A549 (cell line): ENCODE results near the gene AHCYL2. TPM values are rescaled to one million over a fixed set of nuclear protein-coding genes. Genes with fewer than 3 reads are reported as not detected.

Experiments used
- ATAC-seq, 2 experiments: fragments of 200-7000 bp in 1 of 2; fragments of >200 bp in 1 of 2; cut with Nextera tagmentation in 1 of 2; cut with Tn5 transposase in 1 of 2; 3 replicates each; pipeline versions ENCODE4 v1.8.0 to v1.9.1; 2018 to 2020; ENCODE audit warnings: mild to moderate bottlenecking in 1 of 2, moderate library complexity in 1 of 2
- CTCF ChIA-PET: fragments of 300-600 bp; sonication (Branson Sonifier 250); formaldehyde crosslinking; extraction: SDS; loops from one replicate; lab custom pipeline; 2021; ENCODE audit warnings: antibody characterized with exemption, inconsistent platforms; lab: Yijun Ruan, JAX
- POLR2A ChIA-PET: fragments of 350-600 bp; formaldehyde crosslinking; extraction: SDS; loops from one replicate; lab custom pipeline; 2021; ENCODE audit warnings: antibody characterized with exemption, inconsistent platforms; lab: Yijun Ruan, JAX
- DNase-seq, 2 experiments: peaks; one replicate each; pipeline versions ENCODE4 v3.0.0 to v3.0.0-alpha.2; 2011 to 2016; ENCODE audit warnings: low read depth in 1 of 2, low spot score in 1 of 2
- FAIRE-seq: peaks from 2 replicates; lab custom pipeline; 2011; peaks lifted over from hg19 to GRCh38; lab: Jason Lieb, UNC
- H3K27ac ChIP-seq, 2 experiments: fragments of >200 bp; sonication (Bioruptor Twin); formaldehyde crosslinking; 3 replicates each; pipeline ENCODE4 v1.5.1; 2016 to 2017
- H3K4me1 ChIP-seq: fragments of >200 bp; sonication (Bioruptor Twin); formaldehyde crosslinking; 3 replicates; pipeline ENCODE4 v1.6.1; 2016
- H3K4me2 ChIP-seq: fragments of >200 bp; sonication (Bioruptor Twin); formaldehyde crosslinking; 3 replicates; pipeline ENCODE4 v1.6.1; 2016
- H3K4me3 ChIP-seq: fragments of >200 bp; sonication (Bioruptor Twin); formaldehyde crosslinking; 3 replicates; pipeline ENCODE4 v1.5.1; 2016
- H3K9me3 ChIP-seq: fragments of >200 bp; sonication (Bioruptor Twin); formaldehyde crosslinking; 3 replicates; pipeline ENCODE4 v1.6.1; 2016
- BHLHE40 ChIP-seq: IDR thresholded peaks from 2 replicates; pipeline ENCODE4 v1.6.1; 2012; ENCODE audit warnings: low read depth, low read length, inconsistent platforms
- CBX2 ChIP-seq: fragments of 200-600 bp; sonication (generic); IDR thresholded peaks from 2 replicates; pipeline ENCODE4 v1.6.1; 2016; ENCODE audit warnings: low read depth, mild to moderate bottlenecking, borderline replicate concordance
- CBX8 ChIP-seq: fragments of 200-600 bp; sonication (generic); IDR thresholded peaks from 2 replicates; pipeline ENCODE4 v1.6.1; 2016
- CEBPB ChIP-seq, 2 experiments: fragments of >200 bp in 1 of 2; sonication (Bioruptor Twin) in 1 of 2; formaldehyde crosslinking in 1 of 2; IDR thresholded peaks; 2 replicates each; pipeline ENCODE4 v1.6.1; 2012 to 2016
- CHD4 ChIP-seq: fragments of 200-600 bp; sonication (generic); IDR thresholded peaks from 2 replicates; pipeline ENCODE4 v1.6.1; 2016; ENCODE audit warnings: antibody characterized with exemption, mild to moderate bottlenecking, borderline replicate concordance
- EP300 ChIP-seq, 2 experiments: fragments of >200 bp; sonication (Bioruptor Twin); formaldehyde crosslinking; IDR thresholded peaks; 2 replicates in 1 of 2; 3 replicates in 1 of 2; pipeline ENCODE4 v1.6.1; 2016 to 2017
- FOSB ChIP-seq: fragments of 250-450 bp; sonication (Bioruptor Pico); IDR thresholded peaks from 2 replicates; pipeline ENCODE4 v1.5.0; 2020; ENCODE audit warnings: mild to moderate bottlenecking, moderate library complexity
- FOXS1 ChIP-seq: fragments of 250-450 bp; sonication (Bioruptor Pico); IDR thresholded peaks from 2 replicates; pipeline ENCODE4 v1.5.0; 2020; ENCODE audit warnings: mild to moderate bottlenecking, moderate library complexity
- HEYL ChIP-seq: fragments of 250-450 bp; sonication (Bioruptor Pico); IDR thresholded peaks from 2 replicates; pipeline ENCODE4 v1.8.0; 2021; ENCODE audit warnings: mild to moderate bottlenecking, moderate library complexity
- HOXB5 ChIP-seq: fragments of 250-450 bp; sonication (Bioruptor Pico); IDR thresholded peaks from 2 replicates; pipeline ENCODE4 v1.5.0; 2020; ENCODE audit warnings: mild to moderate bottlenecking, moderate library complexity
- JUN ChIP-seq, 2 experiments: fragments of >200 bp; sonication (Bioruptor Twin); formaldehyde crosslinking; IDR thresholded peaks; 2 replicates in 1 of 2; 3 replicates in 1 of 2; pipeline ENCODE4 v1.6.1; 2016 to 2017
- MAX ChIP-seq: IDR thresholded peaks from 2 replicates; pipeline ENCODE4 v1.6.1; 2012
- MAZ ChIP-seq: fragments of 150-350 bp; IDR thresholded peaks from 2 replicates; pipeline ENCODE4 v1.6.1; 2014; ENCODE audit warnings: antibody characterized with exemption, low read depth, low read length, borderline replicate concordance
- MYC ChIP-seq: IDR thresholded peaks from 2 replicates; pipeline ENCODE4 v1.6.1; 2012; ENCODE audit warnings: mild to moderate bottlenecking, inconsistent platforms, low read length, improper control_type of control experiment, borderline replicate concordance
- NFE2L2 ChIP-seq: fragments of 150-350 bp; conservative IDR thresholded peaks from 2 replicates; pipeline ENCODE4 v1.6.1; 2014; ENCODE audit warnings: low read length
- NPAS2 ChIP-seq: fragments of 250-450 bp; sonication (Bioruptor Pico); IDR thresholded peaks from 2 replicates; pipeline ENCODE4 v1.8.0; 2022; ENCODE audit warnings: mild to moderate bottlenecking, moderate library complexity, borderline replicate concordance
- NR3C1 ChIP-seq: fragments of >200 bp; sonication (Bioruptor Twin); formaldehyde crosslinking; IDR thresholded peaks from 3 replicates; pipeline ENCODE4 v1.6.1; 2017
- PHF8 ChIP-seq: fragments of 200-600 bp; sonication (generic); IDR thresholded peaks from 2 replicates; pipeline ENCODE4 v1.6.1; 2016; ENCODE audit warnings: low read depth, mild to moderate bottlenecking, antibody characterized with exemption, moderate library complexity, borderline replicate concordance
- RCOR1 ChIP-seq: fragments of 150-350 bp; IDR thresholded peaks from 2 replicates; pipeline ENCODE4 v1.6.1; 2014; ENCODE audit warnings: antibody characterized with exemption, low read length, low read depth
- RFX5 ChIP-seq: fragments of 450-650 bp; IDR thresholded peaks from 2 replicates; pipeline ENCODE4 v1.7.1; 2014; ENCODE audit warnings: antibody characterized with exemption, mild to moderate bottlenecking, moderate library complexity
- SMC3 ChIP-seq: fragments of >200 bp; sonication (Bioruptor Twin); formaldehyde crosslinking; IDR thresholded peaks from 3 replicates; pipeline ENCODE4 v1.6.1; 2018; ENCODE audit warnings: inconsistent platforms
- SREBF2 ChIP-seq: fragments of 450-650 bp; IDR thresholded peaks from 2 replicates; pipeline ENCODE4 v1.6.1; 2014; ENCODE audit warnings: mild to moderate bottlenecking, moderate library complexity
- WGBS: methylation state at CpG from one replicate; pipeline ENCODE4 v1.1.6; 2017; ENCODE audit errors: missing lambda C conversion rate; 5-methylcytosine and 5-hydroxymethylcytosine counted together
- polyA plus RNA-seq, 4 experiments: library from polyadenylated mRNA; depleted of rRNA in 3 of 4; stranded (reverse); fragments of >200 nt; fragmentation: RNase III in 1 of 4; extraction: RNeasy Plus Mini Kit Qiagen cat#74134 plus additional on column Dnase treatment in 1 of 4; gene quantifications; 2 replicates in 3 of 4; 3 replicates in 1 of 4; pipeline ENCODE4 v1.2.3, GENCODE V29; 2011 to 2017
- TF ChIP-seq, protein P1 (sequence below): fragments of >200 bp; sonication (Bioruptor Twin); formaldehyde crosslinking; IDR thresholded peaks from 3 replicates; pipeline ENCODE4 v1.5.1; 2016
- TF ChIP-seq, protein P2 (sequence below): IDR thresholded peaks from 2 replicates; pipeline ENCODE4 v1.6.1; 2012; ENCODE audit warnings: low read depth, borderline replicate concordance
- TF ChIP-seq, protein P3 (sequence below): fragments of >200 bp; sonication (Bioruptor Twin); formaldehyde crosslinking; IDR thresholded peaks from 3 replicates; pipeline ENCODE4 v1.6.1; 2016

Gene AHCYL2
- polyA plus RNA-seq, 2 of the 4 experiments (the other 2 are of a cell fraction): 10.8 to 25.9 TPM

DNA sequence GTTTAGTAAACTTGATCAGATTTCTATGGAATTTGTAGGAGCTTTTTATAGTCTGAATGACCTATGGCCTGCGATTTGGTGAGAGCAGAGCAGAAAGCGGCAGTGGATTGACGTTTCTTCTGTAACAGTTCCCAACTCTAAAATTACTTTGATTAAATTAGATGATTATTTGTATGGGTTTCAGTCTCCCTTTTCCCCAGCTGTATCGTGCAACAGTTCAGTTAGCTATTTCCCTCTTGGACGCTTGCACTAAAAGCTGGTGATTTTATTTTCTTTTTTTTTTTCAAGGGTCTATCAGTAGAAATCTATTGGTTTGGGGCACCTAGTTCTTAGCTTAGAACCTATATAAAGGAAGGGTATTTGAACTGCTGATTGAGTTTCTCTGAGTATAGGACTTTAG is 6.8 kb downstream of the AHCYL2 start (continued):
- no peak for TF ChIP-seq NFE2L2

GRCh38 chr7:129238546-129238945 is 13.7 kb downstream of the AHCYL2 start:
- H3K4me2 ChIP-seq: no peak overlapping the region
- H3K9me3 ChIP-seq: no peaks in the 10 kb centered on the region
- no peak overlapping the region for H3K27ac ChIP-seq
- no peak for TF ChIP-seq RFX5
- H3K4me1 ChIP-seq: no peaks in the 10 kb centered on the region
- WGBS: 90% methylated on average over 8 of the region's 8 CpGs
- CTCF ChIA-PET: interaction anchor here (1.1 to 3.0 kb wide), 5 partner anchors 10 to 22 kb away, joined by 3 to 16 read pairs (median 4); no protein-coding TSS in a partner anchor
- FAIRE-seq: no peak
- H3K4me3 ChIP-seq: no peak overlapping the region
- POLR2A ChIA-PET: no interaction called here
- no peak for ATAC-seq
- no peak for DNase-seq

DNA sequence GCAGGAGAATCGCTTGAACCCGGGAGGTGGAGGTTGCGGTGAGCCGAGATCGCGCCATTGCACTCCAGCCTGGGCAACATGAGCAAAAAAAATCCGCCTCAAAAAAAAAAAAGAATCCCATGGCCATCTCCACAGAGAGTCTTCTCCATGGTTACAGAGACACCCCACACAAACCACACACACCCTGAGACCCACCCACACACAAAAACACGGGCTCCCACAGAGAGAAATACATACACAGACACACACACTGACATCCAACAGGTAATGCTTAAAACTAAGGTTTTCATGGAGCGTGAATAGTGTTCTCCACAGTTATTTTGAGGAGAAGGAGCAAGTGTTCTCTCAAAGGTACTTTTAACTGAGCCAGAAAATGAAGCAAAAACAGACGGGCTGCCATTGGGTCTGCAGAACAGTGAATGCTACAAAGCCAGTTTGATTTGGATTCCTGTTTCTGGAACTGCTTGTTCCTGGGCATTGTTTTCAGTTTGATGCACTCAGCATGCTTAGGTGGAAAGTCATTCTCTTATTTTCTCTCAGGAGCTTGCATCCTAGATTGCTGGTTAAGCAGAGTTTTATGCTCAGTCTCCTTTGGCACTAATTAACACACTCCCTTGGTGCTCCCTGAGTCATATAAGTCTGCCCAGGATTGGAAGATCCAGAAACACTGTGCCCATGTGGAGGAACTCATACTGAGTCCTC is 15.4 kb downstream of the AHCYL2 start:
- no peak for TF ChIP-seq CBX2
- no peak for TF ChIP-seq HEYL
- FAIRE-seq: no peak
- DNase-seq: no peak
- ChIA-PET CTCF (interaction anchor here (1.1 to 1.8 kb wide), 2 partner anchors 22 to 128 kb away, joined by 3 to 4 read pairs; no protein-coding TSS in a partner anchor), POLR2A (no interaction called here)
- H3K4me3 ChIP-seq: no peak overlapping the region
- WGBS: 86% methylated on average over 10 of the region's 10 CpGs
- H3K4me1 ChIP-seq: no peaks in the 10 kb centered on the region
- no peak overlapping the region for H3K27ac ChIP-seq
- H3K4me2 ChIP-seq: no peak overlapping the region
- no peak for ATAC-seq
- no peaks in the 10 kb centered on the region for H3K9me3 ChIP-seq

GRCh38 chr7:129244220-129244619 is 19.4 kb downstream of the AHCYL2 start:
- no peak overlapping the region for H3K4me3 ChIP-seq
- DNase-seq (no peak), FAIRE-seq (no peak), ATAC-seq (no peak)
- WGBS: 94% methylated on average over 1 of the region's 1 CpG
- POLR2A ChIA-PET: no interaction called here
- no peak overlapping the region for H3K4me2 ChIP-seq
- CTCF ChIA-PET: no interaction called here
- no peaks in the 10 kb centered on the region for H3K9me3 ChIP-seq
- TF ChIP-seq, protein P1, sequence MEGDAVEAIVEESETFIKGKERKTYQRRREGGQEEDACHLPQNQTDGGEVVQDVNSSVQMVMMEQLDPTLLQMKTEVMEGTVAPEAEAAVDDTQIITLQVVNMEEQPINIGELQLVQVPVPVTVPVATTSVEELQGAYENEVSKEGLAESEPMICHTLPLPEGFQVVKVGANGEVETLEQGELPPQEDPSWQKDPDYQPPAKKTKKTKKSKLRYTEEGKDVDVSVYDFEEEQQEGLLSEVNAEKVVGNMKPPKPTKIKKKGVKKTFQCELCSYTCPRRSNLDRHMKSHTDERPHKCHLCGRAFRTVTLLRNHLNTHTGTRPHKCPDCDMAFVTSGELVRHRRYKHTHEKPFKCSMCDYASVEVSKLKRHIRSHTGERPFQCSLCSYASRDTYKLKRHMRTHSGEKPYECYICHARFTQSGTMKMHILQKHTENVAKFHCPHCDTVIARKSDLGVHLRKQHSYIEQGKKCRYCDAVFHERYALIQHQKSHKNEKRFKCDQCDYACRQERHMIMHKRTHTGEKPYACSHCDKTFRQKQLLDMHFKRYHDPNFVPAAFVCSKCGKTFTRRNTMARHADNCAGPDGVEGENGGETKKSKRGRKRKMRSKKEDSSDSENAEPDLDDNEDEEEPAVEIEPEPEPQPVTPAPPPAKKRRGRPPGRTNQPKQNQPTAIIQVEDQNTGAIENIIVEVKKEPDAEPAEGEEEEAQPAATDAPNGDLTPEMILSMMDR: no peak
- no peak for TF ChIP-seq NR3C1
- no peak for TF ChIP-seq BHLHE40
- TF ChIP-seq NFE2L2: no peak
- no peak for TF ChIP-seq FOSB (CRISPR knock-in tag)
- TF ChIP-seq JUN (IDR thresholded peaks at IDR 0.05): no peak
- TF ChIP-seq CEBPB (IDR thresholded peaks at IDR 0.05): no peak
- no peak for TF ChIP-seq CHD4
- no peak for TF ChIP-seq MAX
- no peak for TF ChIP-seq FOXS1
- no peak for TF ChIP-seq MYC
- TF ChIP-seq RFX5: no peak
- TF ChIP-seq NPAS2: no peak
- TF ChIP-seq SMC3: no peak
- TF ChIP-seq SREBF2: no peak
- no peaks in the 10 kb centered on the region for H3K4me1 ChIP-seq
- H3K27ac ChIP-seq: no peak overlapping the region

GRCh38 chr7:129245533-129245932 is 20.7 kb downstream of the AHCYL2 start:
- Histone ChIP-seq H3K9me3 (no peaks in the 10 kb centered on the region), H3K27ac (no peak overlapping the region), H3K4me2 (no peak overlapping the region), H3K4me1 (no peaks in the 10 kb centered on the region), H3K4me3 (no peak overlapping the region)
- FAIRE-seq: no peak
- WGBS: 67% methylated on average over 3 of the region's 3 CpGs
- ChIA-PET POLR2A (no interaction called here), CTCF (no interaction called here)
- DNase-seq: no peak
- no peak for ATAC-seq
- no peak for TF ChIP-seq RCOR1
- no peak for TF ChIP-seq MAZ
- TF ChIP-seq, protein P2, sequence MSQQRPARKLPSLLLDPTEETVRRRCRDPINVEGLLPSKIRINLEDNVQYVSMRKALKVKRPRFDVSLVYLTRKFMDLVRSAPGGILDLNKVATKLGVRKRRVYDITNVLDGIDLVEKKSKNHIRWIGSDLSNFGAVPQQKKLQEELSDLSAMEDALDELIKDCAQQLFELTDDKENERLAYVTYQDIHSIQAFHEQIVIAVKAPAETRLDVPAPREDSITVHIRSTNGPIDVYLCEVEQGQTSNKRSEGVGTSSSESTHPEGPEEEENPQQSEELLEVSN: no peak
- no peak for TF ChIP-seq PHF8
- TF ChIP-seq HOXB5: no peak
- TF ChIP-seq, protein P3, sequence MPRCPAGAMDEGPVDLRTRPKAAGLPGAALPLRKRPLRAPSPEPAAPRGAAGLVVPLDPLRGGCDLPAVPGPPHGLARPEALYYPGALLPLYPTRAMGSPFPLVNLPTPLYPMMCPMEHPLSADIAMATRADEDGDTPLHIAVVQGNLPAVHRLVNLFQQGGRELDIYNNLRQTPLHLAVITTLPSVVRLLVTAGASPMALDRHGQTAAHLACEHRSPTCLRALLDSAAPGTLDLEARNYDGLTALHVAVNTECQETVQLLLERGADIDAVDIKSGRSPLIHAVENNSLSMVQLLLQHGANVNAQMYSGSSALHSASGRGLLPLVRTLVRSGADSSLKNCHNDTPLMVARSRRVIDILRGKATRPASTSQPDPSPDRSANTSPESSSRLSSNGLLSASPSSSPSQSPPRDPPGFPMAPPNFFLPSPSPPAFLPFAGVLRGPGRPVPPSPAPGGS: no peak
- no peak for TF ChIP-seq JUN (IDR thresholded peaks at IDR 0.05)
- no peak for TF ChIP-seq CBX8
- no peak for TF ChIP-seq FOXS1
- no peak for TF ChIP-seq BHLHE40
- no peak for TF ChIP-seq FOSB (CRISPR knock-in tag)
- TF ChIP-seq MYC: no peak
- no peak for TF ChIP-seq EP300 (IDR thresholded peaks at IDR 0.05)
- no peak for TF ChIP-seq NPAS2
